ENCODE results near the gene CRY2.

GRCh38 chr11:45877221-45877620 is 29.9 kb downstream of the CRY2 start:
- TF ChIP-seq CTCF (conservative IDR thresholded peaks at IDR 0.05 in 1 of 2, IDR thresholded peaks at IDR 0.05 in 1 of 2; ENCODE audit: low read depth in 1 of 2, low read length in 2 of 2) (no peak), EZH2 (IDR thresholded peaks at IDR 0.05; ENCODE audit: low read length, missing control alignments) (no peak)

Data from fibroblast of lung (primary cell).